ENCODE data around the gene PAH. TPM values are rescaled to one million over a fixed set of nuclear protein-coding genes. Genes with fewer than 3 reads are reported as not detected.

The PAH gene
- total and polyA plus RNA-seq, 2 of the 4 experiments (the other 2 are of a cell fraction): not detected

- Histone ChIP-seq H4K91ac (ENCODE audit: insufficient read depth, low read depth, low read length) (no peak overlapping the region), H3K23ac (ENCODE audit: low read depth, low read length) (no peak overlapping the region), H3K18ac (ENCODE audit: low read depth, low read length) (no peak overlapping the region), H3K27me3 (ENCODE audit: control insufficient read depth, insufficient read depth, low read length) (peaks cover 17% of the 10 kb centered on the region), H2BK120ac (ENCODE audit: low read depth, low read length) (no peak overlapping the region), H3K9me1 (ENCODE audit: insufficient read depth, low read length) (no peaks in the 10 kb centered on the region), H4K5ac (ENCODE audit: low read depth, low read length) (no peak overlapping the region), H2AK5ac (ENCODE audit: low read depth, low read length) (no peak overlapping the region), H3K4me2 (ENCODE audit: low read depth, low read length) (no peak overlapping the region), H3K56ac (ENCODE audit: extremely low read depth, insufficient read depth, low read length) (no peak overlapping the region), H3K14ac (replicated peaks; ENCODE audit: low read depth, low read length) (no peak overlapping the region), H3K27ac (ENCODE audit: insufficient read depth, low read length) (no peak overlapping the region), H3K9me3 (ENCODE audit: control insufficient read depth, insufficient read depth, low read length) (no peaks in the 10 kb centered on the region), H4K20me1 (ENCODE audit: insufficient read depth, low read length) (no peaks in the 10 kb centered on the region), H4K8ac (ENCODE audit: low read depth in 2 of 2, low read length in 2 of 2) (no peak overlapping the region), H3K36me3 (ENCODE audit: control insufficient read depth, insufficient read depth, low read length) (no peaks in the 10 kb centered on the region), H3K79me1 (ENCODE audit: low read depth in 1 of 2, low read length in 2 of 2) (no peaks in the 10 kb centered on the region), H2BK5ac (ENCODE audit: low read depth, low read length, poor library complexity, severe bottlenecking) (no peak overlapping the region), H3K9ac (ENCODE audit: low read depth, low read length) (no peak overlapping the region), H2BK20ac (ENCODE audit: low read depth, low read length) (no peak overlapping the region), H2AFZ (replicated peaks; ENCODE audit: low read length, poor library complexity) (no peak overlapping the region), H3K4me3 (ENCODE audit: insufficient read depth, low read depth, low read length) (no peak overlapping the region), H2AK9ac (replicated peaks; ENCODE audit: low read depth, low read length, poor library complexity) (no peak overlapping the region), H2BK15ac (ENCODE audit: low read depth, low read length) (no peak overlapping the region), H3K4me1 (ENCODE audit: control insufficient read depth, insufficient read depth, low read length) (no peaks in the 10 kb centered on the region), H3K4ac (ENCODE audit: low read depth, low read length) (no peak overlapping the region)
- DNase-seq (no peak), ATAC-seq (ENCODE audit: low read depth) (no peak)
- dilution Hi-C loops (cut with HindIII; ENCODE audit: low sequenced_read_pairs, unreplicated experiment): no loop called here
- in situ Hi-C loops (cut with MboI; ENCODE audit: low sequenced_read_pairs): no loop called here
- BruUV-seq (replicated peaks): no TSS peak
- POLR2A ChIA-PET (ENCODE audit: unreplicated experiment): no interaction called here
- TF ChIP-seq NFE2L2 (IDR thresholded peaks at IDR 0.05; ENCODE audit: low read depth, low read length) (no peak), CHD1 (IDR thresholded peaks at IDR 0.05; ENCODE audit: low read depth, low read length) (no peak), MAZ (IDR thresholded peaks at IDR 0.05; ENCODE audit: borderline replicate concordance, low read depth, low read length) (no peak), RFX5 (IDR thresholded peaks at IDR 0.05; ENCODE audit: low read depth, low read length) (no peak), CEBPB (IDR thresholded peaks at IDR 0.05; ENCODE audit: low read depth, low read length) (no peak), BHLHE40 (IDR thresholded peaks at IDR 0.05; ENCODE audit: low read depth, low read length) (no peak), RCOR1 (IDR thresholded peaks at IDR 0.05; ENCODE audit: insufficient replicate concordance, low read length) (no peak), MXI1 (IDR thresholded peaks at IDR 0.05; ENCODE audit: borderline replicate concordance, low read depth, low read length) (no peak), POLR2A (IDR thresholded peaks at IDR 0.05; ENCODE audit: low read depth, low read length) (no peak), MAFK (IDR thresholded peaks at IDR 0.05; ENCODE audit: low read depth, low read length) (no peak)
- TF ChIP-seq, protein P1, sequence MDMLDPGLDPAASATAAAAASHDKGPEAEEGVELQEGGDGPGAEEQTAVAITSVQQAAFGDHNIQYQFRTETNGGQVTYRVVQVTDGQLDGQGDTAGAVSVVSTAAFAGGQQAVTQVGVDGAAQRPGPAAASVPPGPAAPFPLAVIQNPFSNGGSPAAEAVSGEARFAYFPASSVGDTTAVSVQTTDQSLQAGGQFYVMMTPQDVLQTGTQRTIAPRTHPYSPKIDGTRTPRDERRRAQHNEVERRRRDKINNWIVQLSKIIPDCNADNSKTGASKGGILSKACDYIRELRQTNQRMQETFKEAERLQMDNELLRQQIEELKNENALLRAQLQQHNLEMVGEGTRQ (IDR thresholded peaks at IDR 0.05; ENCODE audit: low read depth, low read length): no peak
- intact Hi-C loops (cut with micrococcal nuclease): no loop called here
- WGBS, 2 experiments (ENCODE audit: extremely low coverage in 2 of 2, insufficient read length in 1 of 2): 2% methylated on average over 19 of the region's 37 CpGs; no CpG with 5 or more reads in 1 of the 2 experiments
- CTCF ChIA-PET: interaction anchor here (1.1 kb wide), 1 partner anchor 598 kb away, joined by 3 read pairs; no protein-coding TSS in a partner anchor
These were observed 33.3 kb upstream of the PAH start for GRCh38 chr12:102950107-102950949.

Measured in IMR-90 (cell line).